ENCODE results near the gene MUTYH. TPM values are rescaled to one million over a fixed set of nuclear protein-coding genes. Genes with fewer than 3 reads are reported as not detected.

The MUTYH gene
- polyA plus RNA-seq, 1 donor from 2014 or later: 59.8 TPM

GRCh38 chr1:45317166-45317565 is 23.1 kb downstream of the MUTYH start:
- no peak overlapping the region for H2AFZ ChIP-seq (ENCODE audit: low read depth, low read length)

GRCh38 chr1:45314266-45314665 is 26.0 kb downstream of the MUTYH start:
- no peak overlapping the region for H3K4me2 ChIP-seq (ENCODE audit: low read length)
- no peaks in the 10 kb centered on the region for H3K9me3 ChIP-seq (ENCODE audit: low read length)
- no peak for TF ChIP-seq EZH2 (IDR thresholded peaks at IDR 0.05; ENCODE audit: borderline replicate concordance, insufficient read depth, low read length, poor library complexity, severe bottlenecking)
- TF ChIP-seq TAF1 (IDR thresholded peaks at IDR 0.05; ENCODE audit: low read depth): no peak
- TF ChIP-seq RAD21 (conservative IDR thresholded peaks at IDR 0.05): no peak
- no peak for TF ChIP-seq CTCF (IDR thresholded peaks at IDR 0.05; ENCODE audit: poor library complexity, severe bottlenecking)
- TF ChIP-seq POLR2AphosphoS5 (IDR thresholded peaks at IDR 0.05): no peak
- no peak for TF ChIP-seq MXI1 (conservative IDR thresholded peaks at IDR 0.05; ENCODE audit: poor library complexity, severe bottlenecking)
- no peak for TF ChIP-seq REST (IDR thresholded peaks at IDR 0.05; ENCODE audit: borderline replicate concordance)

More at GRCh38 chr1:45317166-45317565, 23.1 kb downstream of the MUTYH start:
- no peaks in the 10 kb centered on the region for H3K9me2 ChIP-seq (ENCODE audit: insufficient read depth, low read length)
- H3K4me2 ChIP-seq (ENCODE audit: low read length): no peak overlapping the region
- H3F3A ChIP-seq (ENCODE audit: insufficient read depth, low read length, poor library complexity, severe bottlenecking): no peaks in the 10 kb centered on the region
- H4K20me1 ChIP-seq (ENCODE audit: insufficient read depth): no peaks in the 10 kb centered on the region
- no peaks in the 10 kb centered on the region for H3K9me3 ChIP-seq (ENCODE audit: low read length)
- no peak overlapping the region for H3K27ac ChIP-seq (ENCODE audit: low read length)
- TF ChIP-seq POLR2AphosphoS5 (IDR thresholded peaks at IDR 0.05): no peak
- no peak for TF ChIP-seq RAD21 (conservative IDR thresholded peaks at IDR 0.05)
- no peak for TF ChIP-seq EP300 (conservative IDR thresholded peaks at IDR 0.05; ENCODE audit: poor library complexity, severe bottlenecking)
- TF ChIP-seq MXI1 (conservative IDR thresholded peaks at IDR 0.05; ENCODE audit: poor library complexity, severe bottlenecking): no peak
- TF ChIP-seq EZH2 (IDR thresholded peaks at IDR 0.05; ENCODE audit: borderline replicate concordance, insufficient read depth, low read length, poor library complexity, severe bottlenecking): no peak
- no peak for TF ChIP-seq REST (IDR thresholded peaks at IDR 0.05; ENCODE audit: borderline replicate concordance)
- no peak for TF ChIP-seq CTCF (IDR thresholded peaks at IDR 0.05; ENCODE audit: poor library complexity, severe bottlenecking)
- no peak for TF ChIP-seq TAF1 (IDR thresholded peaks at IDR 0.05; ENCODE audit: low read depth)
- no peak for TF ChIP-seq SMC3 (conservative IDR thresholded peaks at IDR 0.05; ENCODE audit: poor library complexity)
- H3K4me3 ChIP-seq (ENCODE audit: low read length): no peak overlapping the region
- no peaks in the 10 kb centered on the region for H3K27me3 ChIP-seq (ENCODE audit: insufficient read depth, low read depth, low read length)
- H3K9ac ChIP-seq (ENCODE audit: low read length): no peak overlapping the region
- no peaks in the 10 kb centered on the region for H3K36me3 ChIP-seq (ENCODE audit: insufficient read depth, low read length)
- no peaks in the 10 kb centered on the region for H3K79me2 ChIP-seq (replicated peaks; ENCODE audit: insufficient read depth, low read length)

More at GRCh38 chr1:45314266-45314665, 26.0 kb downstream of the MUTYH start:
- Histone ChIP-seq H3K9ac (ENCODE audit: low read length) (no peak overlapping the region), H3K9me2 (ENCODE audit: insufficient read depth, low read length) (no peaks in the 10 kb centered on the region), H3F3A (ENCODE audit: insufficient read depth, low read length, poor library complexity, severe bottlenecking) (no peaks in the 10 kb centered on the region), H3K27me3 (ENCODE audit: insufficient read depth, low read depth, low read length) (no peaks in the 10 kb centered on the region), H3K79me2 (replicated peaks; ENCODE audit: insufficient read depth, low read length) (no peaks in the 10 kb centered on the region), H2AFZ (ENCODE audit: low read depth, low read length) (no peak overlapping the region), H3K36me3 (ENCODE audit: insufficient read depth, low read length) (no peaks in the 10 kb centered on the region), H4K20me1 (ENCODE audit: insufficient read depth) (no peaks in the 10 kb centered on the region), H3K27ac (ENCODE audit: low read length) (no peak overlapping the region), H3K4me3 (ENCODE audit: low read length) (no peak overlapping the region)
